ENCODE data around the gene CCDC174.

CCDC174 gene

GRCh38 chr3:14680716-14681115 is 29.2 kb downstream of the CCDC174 start:
- no peaks in the 10 kb centered on the region for H3K36me3 ChIP-seq
- TF ChIP-seq CTCF (IDR thresholded peaks at IDR 0.05; ENCODE audit: low read depth, low read length), result no peak
- no peak for DNase-seq
- H3K4me3 ChIP-seq (ENCODE audit: low read depth, low read length), result no peak overlapping the region
- H3K9me3 ChIP-seq, result no peaks in the 10 kb centered on the region
- no peaks in the 10 kb centered on the region for H3K4me1 ChIP-seq
- H3K27me3 ChIP-seq, result no peaks in the 10 kb centered on the region

GRCh38 chr3:14684447-14684846 is 32.9 kb downstream of the CCDC174 start:
- H3K4me3 ChIP-seq (ENCODE audit: low read depth, low read length), result no peak overlapping the region

GRCh38 chr3:14685179-14685578 is 33.6 kb downstream of the CCDC174 start:
- no peak for DNase-seq
- H3K4me1 ChIP-seq, result no peaks in the 10 kb centered on the region
- no peak for TF ChIP-seq CTCF (IDR thresholded peaks at IDR 0.05; ENCODE audit: low read depth, low read length)
- no peaks in the 10 kb centered on the region for H3K27me3 ChIP-seq
- H3K36me3 ChIP-seq, result no peaks in the 10 kb centered on the region
- H3K4me3 ChIP-seq (ENCODE audit: low read depth, low read length), result no peak overlapping the region
- no peaks in the 10 kb centered on the region for H3K9me3 ChIP-seq

More at GRCh38 chr3:14684447-14684846, 32.9 kb downstream of the CCDC174 start:
- Histone ChIP-seq H3K4me1 (no peaks in the 10 kb centered on the region), H3K36me3 (no peaks in the 10 kb centered on the region), H3K9me3 (no peaks in the 10 kb centered on the region), H3K27me3 (no peaks in the 10 kb centered on the region)
- no peak for TF ChIP-seq CTCF (IDR thresholded peaks at IDR 0.05; ENCODE audit: low read depth, low read length)
- no peak for DNase-seq

- no peak for TF ChIP-seq CTCF (IDR thresholded peaks at IDR 0.05; ENCODE audit: low read depth, low read length)
- DNase-seq, result no peak
- Histone ChIP-seq H3K4me1 (no peaks in the 10 kb centered on the region), H3K27me3 (no peaks in the 10 kb centered on the region), H3K4me3 (ENCODE audit: low read depth, low read length) (no peak overlapping the region), H3K36me3 (no peaks in the 10 kb centered on the region), H3K9me3 (no peaks in the 10 kb centered on the region)
These were observed 35.8 kb downstream of the CCDC174 start for GRCh38 chr3:14687360-14687759.

GRCh38 chr3:14688525-14688924 is 37.0 kb downstream of the CCDC174 start:
- Histone ChIP-seq H3K4me1 (no peaks in the 10 kb centered on the region), H3K4me3 (ENCODE audit: low read depth, low read length) (no peak overlapping the region), H3K27me3 (no peaks in the 10 kb centered on the region), H3K36me3 (no peaks in the 10 kb centered on the region), H3K9me3 (no peaks in the 10 kb centered on the region)
- no peak for DNase-seq
- TF ChIP-seq CTCF (IDR thresholded peaks at IDR 0.05; ENCODE audit: low read depth, low read length), result no peak

GRCh38 chr3:14689247-14689980 is 37.9 kb downstream of the CCDC174 start:
- H3K9me3 ChIP-seq, result no peaks in the 10 kb centered on the region
- H3K36me3 ChIP-seq, result no peaks in the 10 kb centered on the region
- no peak for TF ChIP-seq CTCF (IDR thresholded peaks at IDR 0.05; ENCODE audit: low read depth, low read length)
- no peak for DNase-seq
- H3K27me3 ChIP-seq, result no peaks in the 10 kb centered on the region
- no peaks in the 10 kb centered on the region for H3K4me1 ChIP-seq
- no peak overlapping the region for H3K4me3 ChIP-seq (ENCODE audit: low read depth, low read length)

Measured in BE2C (cell line).